Limb (tissue), 2 donors: ENCODE data around the gene PLCD1.
"Not testable (repeated sequence)": the region's sequence is repeated elsewhere in the genome, so short reads cannot be mapped to it uniquely, and the experiment has no call there.

Experiments used
- DNase-seq, 2 donors: peaks; one replicate each; pipeline ENCODE4 v3.0.0-alpha.2; 2016; ENCODE audit errors: extremely low spot score in 2 of 2

The PLCD1 gene

GRCh38 chr3:38001456-38002081, 27.9 kb downstream of the PLCD1 start:
- DNase-seq: no peak

- no peak for DNase-seq
Measured at GRCh38 chr3:38000965-38001455, 28.4 kb downstream of the PLCD1 start.

- no peak for DNase-seq
Measured at GRCh38 chr3:38000242-38000916, 29.1 kb downstream of the PLCD1 start.

GRCh38 chr3:37999836-38000235, 29.6 kb downstream of the PLCD1 start:
- no peak for DNase-seq

- no peak for DNase-seq
Measured at GRCh38 chr3:37997791-37998370, 31.6 kb downstream of the PLCD1 start.

GRCh38 chr3:37997342-37997741, 32.1 kb downstream of the PLCD1 start:
- DNase-seq: no peak

GRCh38 chr3:37996785-37997301, 32.6 kb downstream of the PLCD1 start:
- peak; percentile 68 to 84 for DNase-seq

- peak in 1 of 2 donors; percentile 15 for DNase-seq
Measured at GRCh38 chr3:37995652-37996641, 33.5 kb downstream of the PLCD1 start.

GRCh38 chr3:37994639-37994972, 34.8 kb downstream of the PLCD1 start:
- DNase-seq: no peak

- peak; percentile 61 to 79 for DNase-seq
Measured at GRCh38 chr3:37993820-37994638, 35.4 kb downstream of the PLCD1 start.

- no peak for DNase-seq
Measured at GRCh38 chr3:37993460-37993819, 36.0 kb downstream of the PLCD1 start.

- DNase-seq: peak in 1 of 2 donors; percentile 13
Measured at GRCh38 chr3:37993067-37993455, 36.4 kb downstream of the PLCD1 start.

- peak in 1 of 2 donors; percentile 18 for DNase-seq
Measured at GRCh38 chr3:37992271-37993066, 37.0 kb downstream of the PLCD1 start.

GRCh38 chr3:37991823-37992222, 37.6 kb downstream of the PLCD1 start:
- DNase-seq: peak in 1 of 2 donors; percentile 29

GRCh38 chr3:37991109-37991508, 38.3 kb downstream of the PLCD1 start:
- DNase-seq: no peak

- DNase-seq: peak in 1 of 2 donors; percentile 55
Measured at GRCh38 chr3:37990527-37990926, 38.9 kb downstream of the PLCD1 start, which contains the start of gene VILL. Gene VILL (plus strand): TSS chr3:37990786. CDS start chr3:37993673, 2,887 bp downstream.

- no peak for DNase-seq
Measured at GRCh38 chr3:37989821-37990480, 39.5 kb downstream of the PLCD1 start.

- no peak for DNase-seq
Measured at GRCh38 chr3:37988931-37989525, 40.4 kb downstream of the PLCD1 start.

GRCh38 chr3:37988376-37988775, 41.1 kb downstream of the PLCD1 start:
- not testable (repeated sequence) for DNase-seq
